Neural cell (in vitro differentiated cells): ENCODE data around the gene HSP90AA1. TPM values are rescaled to one million over a fixed set of nuclear protein-coding genes. Genes with fewer than 3 reads are reported as not detected.

ENCODE experiments used
- H2AFZ ChIP-seq: fragments of 200-600, 300-800 bp; sonication (generic), shearing (Covaris generic); 2 replicates; pipeline ENCODE4 v1.6.0; 2014; ENCODE audit warnings: low read depth, mild to moderate bottlenecking, antibody characterized with exemption, low read length, moderate library complexity
- H3F3A ChIP-seq: fragments of 200-600 bp; shearing (Covaris generic); 2 replicates; pipeline ENCODE4 v1.6.1; 2016; ENCODE audit warnings: mild to moderate bottlenecking, moderate library complexity, mixed read lengths, antibody characterized with exemption, low read length; ENCODE audit not compliant: insufficient read depth, poor library complexity, severe bottlenecking
- H3K27ac ChIP-seq: fragments of 200-600, 300-800 bp; sonication (generic), shearing (Covaris generic); 2 replicates; pipeline ENCODE4 v1.5.1; 2014; ENCODE audit warnings: mild to moderate bottlenecking, low read length, moderate library complexity
- H3K27me3 ChIP-seq: fragments of 300-800, 200-600 bp; sonication (generic), shearing (Covaris generic); 2 replicates; pipeline ENCODE4 v1.6.0; 2014; ENCODE audit warnings: mild to moderate bottlenecking, low read depth, low read length, moderate library complexity; ENCODE audit not compliant: insufficient read depth
- H3K36me3 ChIP-seq: fragments of 300-800, 200-600 bp; sonication (generic), shearing (Covaris generic); 2 replicates; pipeline ENCODE4 v1.5.1; 2014; ENCODE audit warnings: mild to moderate bottlenecking, antibody characterized with exemption, low read length, moderate library complexity; ENCODE audit not compliant: insufficient read depth
- H3K4me2 ChIP-seq: fragments of 300-800, 200-600 bp; sonication (generic), shearing (Covaris generic); 2 replicates; pipeline ENCODE4 v1.6.0; 2014; ENCODE audit warnings: mild to moderate bottlenecking, low read length
- H3K4me3 ChIP-seq: fragments of 300-800, 200-600 bp; sonication (generic), shearing (Covaris generic); 2 replicates; pipeline ENCODE4 v1.5.1; 2014; ENCODE audit warnings: mild to moderate bottlenecking, low read length, moderate library complexity
- H3K79me2 ChIP-seq: fragments of 200-600 bp; shearing (Covaris generic); replicated peaks from 2 replicates; pipeline ENCODE4 v1.6.0; 2014; ENCODE audit warnings: mild to moderate bottlenecking, low read length, moderate library complexity; ENCODE audit not compliant: insufficient read depth
- H3K9ac ChIP-seq: fragments of 300-800, 200-600 bp; sonication (generic), shearing (Covaris generic); 2 replicates; pipeline ENCODE4 v1.6.1; 2016; ENCODE audit warnings: mild to moderate bottlenecking, low read length, mixed read lengths
- H3K9me2 ChIP-seq: fragments of 200-600 bp; shearing (Covaris generic); 2 replicates; pipeline ENCODE4 v1.6.1; 2016; ENCODE audit warnings: mild to moderate bottlenecking, low read length, mixed read lengths; ENCODE audit not compliant: insufficient read depth
- H3K9me3 ChIP-seq: fragments of 200-600, 300-800 bp; sonication (generic), shearing (Covaris generic); 2 replicates; pipeline ENCODE4 v1.6.1; 2016; ENCODE audit warnings: mild to moderate bottlenecking, mixed run types, low read length, moderate library complexity, mixed read lengths
- H4K20me1 ChIP-seq: fragments of 200-600 bp; shearing (Covaris generic); 2 replicates; pipeline ENCODE4 v1.6.1; 2016; ENCODE audit warnings: mild to moderate bottlenecking, mixed run types; ENCODE audit not compliant: insufficient read depth
- EP300 ChIP-seq: fragments of 450-650 bp; conservative IDR thresholded peaks from 2 replicates; pipeline ENCODE4 v1.6.1; 2014; ENCODE audit warnings: antibody characterized with exemption, mild to moderate bottlenecking, moderate library complexity; ENCODE audit not compliant: poor library complexity, severe bottlenecking
- EZH2 ChIP-seq: fragments of 200-600, 300-800 bp; shearing (Covaris generic), sonication (generic); IDR thresholded peaks from 2 replicates; pipeline ENCODE4 v1.6.1; 2014; ENCODE audit warnings: antibody characterized with exemption, low read length, borderline replicate concordance, mild to moderate bottlenecking; ENCODE audit not compliant: insufficient read depth, poor library complexity, severe bottlenecking
- MXI1 ChIP-seq: fragments of 450-650 bp; conservative IDR thresholded peaks from 2 replicates; pipeline ENCODE4 v1.6.1; 2014; ENCODE audit warnings: antibody characterized with exemption, mild to moderate bottlenecking; ENCODE audit not compliant: poor library complexity, severe bottlenecking
- POLR2AphosphoS5 ChIP-seq: IDR thresholded peaks from 2 replicates; pipeline ENCODE4 v1.6.1; 2012
- RAD21 ChIP-seq: fragments of 450-650 bp; conservative IDR thresholded peaks from 2 replicates; pipeline ENCODE4 v1.6.1; 2014; ENCODE audit warnings: antibody characterized with exemption, mild to moderate bottlenecking, moderate library complexity
- SMC3 ChIP-seq: fragments of 450-650 bp; conservative IDR thresholded peaks from 2 replicates; pipeline ENCODE4 v1.6.1; 2014; ENCODE audit warnings: antibody characterized with exemption, mild to moderate bottlenecking, moderate library complexity; ENCODE audit not compliant: poor library complexity
- TAF1 ChIP-seq: IDR thresholded peaks from 2 replicates; pipeline ENCODE4 v1.6.1; 2012; ENCODE audit warnings: low read depth
- polyA plus RNA-seq: library from polyadenylated mRNA; depleted of rRNA; stranded (reverse); fragments of >200 nt; gene quantifications from 2 replicates; pipeline ENCODE4 v1.2.3, GENCODE V29; 2014
- TF ChIP-seq, protein P1 (sequence below): fragments of 450-650 bp; IDR thresholded peaks from 2 replicates; pipeline ENCODE4 v1.5.1; 2014; ENCODE audit warnings: antibody characterized with exemption, mild to moderate bottlenecking, moderate library complexity; ENCODE audit not compliant: poor library complexity, severe bottlenecking
- TF ChIP-seq, protein P2 (sequence below): IDR thresholded peaks from 2 replicates; pipeline ENCODE4 v1.6.1; 2012; ENCODE audit warnings: borderline replicate concordance

The HSP90AA1 gene
- polyA plus RNA-seq, 1 donor from 2014 or later, result 206 TPM

DNA sequence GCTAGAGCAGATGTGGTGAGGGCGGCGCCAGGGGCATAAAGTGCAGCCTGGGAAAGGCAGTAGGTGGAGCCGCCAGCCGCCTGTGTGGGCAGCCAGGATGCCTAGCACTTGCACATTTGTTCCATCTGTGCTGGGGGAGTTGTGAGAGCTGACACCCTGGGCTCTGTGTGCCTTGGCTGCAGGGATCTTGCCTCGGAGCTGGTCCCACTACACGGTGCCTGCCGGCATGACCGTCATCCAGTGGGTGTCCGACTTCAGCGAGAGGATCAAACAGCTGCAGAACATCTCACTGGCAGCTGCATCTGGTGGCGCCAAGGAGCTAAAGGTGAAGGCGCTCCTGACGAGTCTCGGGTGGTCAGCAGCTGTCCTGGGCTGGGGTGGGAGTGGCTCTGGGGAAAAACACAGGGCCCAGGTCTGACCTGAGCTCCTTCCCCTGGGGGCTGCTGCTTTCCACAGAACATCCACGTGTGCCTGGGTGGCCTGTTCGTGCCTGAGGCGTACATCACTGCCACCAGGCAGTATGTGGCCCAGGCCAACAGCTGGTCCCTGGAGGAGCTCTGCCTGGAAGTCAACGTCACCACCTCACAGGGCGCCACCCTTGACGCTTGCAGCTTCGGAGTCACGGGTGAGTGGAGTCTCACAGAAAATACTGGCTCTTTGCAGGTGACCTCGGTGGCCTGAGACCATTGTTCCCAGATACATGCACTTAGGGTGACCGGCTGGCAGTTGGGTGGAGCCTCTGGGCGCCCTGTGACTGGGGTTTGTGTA, 37.4 kb downstream of the HSP90AA1 start:
- Histone ChIP-seq H3K27ac (no peak overlapping the region), H3K27me3 (no peaks in the 10 kb centered on the region), H2AFZ (no peak overlapping the region), H3K4me3 (no peak overlapping the region), H3K36me3 (peaks cover 8% of the 10 kb centered on the region), H4K20me1 (no peaks in the 10 kb centered on the region), H3K79me2 (no peaks in the 10 kb centered on the region), H3K4me2 (no peak overlapping the region), H3K9me2 (no peaks in the 10 kb centered on the region), H3K9ac (no peak overlapping the region), H3F3A (no peaks in the 10 kb centered on the region), H3K9me3 (no peaks in the 10 kb centered on the region)
- TF ChIP-seq TAF1 (no peak), POLR2AphosphoS5 (peak; percentile 10), SMC3 (no peak)

GRCh38 chr14:102047808-102048540, 38.9 kb downstream of the HSP90AA1 start:
- H3K4me2 ChIP-seq, result no peak overlapping the region
- H2AFZ ChIP-seq, result no peak overlapping the region
- H3K36me3 ChIP-seq, result peaks cover 4% of the 10 kb centered on the region
- TF ChIP-seq EZH2, result no peak
- no peak for TF ChIP-seq POLR2AphosphoS5
- no peak for TF ChIP-seq SMC3
- TF ChIP-seq, protein P1, sequence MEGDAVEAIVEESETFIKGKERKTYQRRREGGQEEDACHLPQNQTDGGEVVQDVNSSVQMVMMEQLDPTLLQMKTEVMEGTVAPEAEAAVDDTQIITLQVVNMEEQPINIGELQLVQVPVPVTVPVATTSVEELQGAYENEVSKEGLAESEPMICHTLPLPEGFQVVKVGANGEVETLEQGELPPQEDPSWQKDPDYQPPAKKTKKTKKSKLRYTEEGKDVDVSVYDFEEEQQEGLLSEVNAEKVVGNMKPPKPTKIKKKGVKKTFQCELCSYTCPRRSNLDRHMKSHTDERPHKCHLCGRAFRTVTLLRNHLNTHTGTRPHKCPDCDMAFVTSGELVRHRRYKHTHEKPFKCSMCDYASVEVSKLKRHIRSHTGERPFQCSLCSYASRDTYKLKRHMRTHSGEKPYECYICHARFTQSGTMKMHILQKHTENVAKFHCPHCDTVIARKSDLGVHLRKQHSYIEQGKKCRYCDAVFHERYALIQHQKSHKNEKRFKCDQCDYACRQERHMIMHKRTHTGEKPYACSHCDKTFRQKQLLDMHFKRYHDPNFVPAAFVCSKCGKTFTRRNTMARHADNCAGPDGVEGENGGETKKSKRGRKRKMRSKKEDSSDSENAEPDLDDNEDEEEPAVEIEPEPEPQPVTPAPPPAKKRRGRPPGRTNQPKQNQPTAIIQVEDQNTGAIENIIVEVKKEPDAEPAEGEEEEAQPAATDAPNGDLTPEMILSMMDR, result no peak
- no peak for TF ChIP-seq RAD21
- no peak for TF ChIP-seq MXI1
- no peak for TF ChIP-seq TAF1
- TF ChIP-seq, protein P2, sequence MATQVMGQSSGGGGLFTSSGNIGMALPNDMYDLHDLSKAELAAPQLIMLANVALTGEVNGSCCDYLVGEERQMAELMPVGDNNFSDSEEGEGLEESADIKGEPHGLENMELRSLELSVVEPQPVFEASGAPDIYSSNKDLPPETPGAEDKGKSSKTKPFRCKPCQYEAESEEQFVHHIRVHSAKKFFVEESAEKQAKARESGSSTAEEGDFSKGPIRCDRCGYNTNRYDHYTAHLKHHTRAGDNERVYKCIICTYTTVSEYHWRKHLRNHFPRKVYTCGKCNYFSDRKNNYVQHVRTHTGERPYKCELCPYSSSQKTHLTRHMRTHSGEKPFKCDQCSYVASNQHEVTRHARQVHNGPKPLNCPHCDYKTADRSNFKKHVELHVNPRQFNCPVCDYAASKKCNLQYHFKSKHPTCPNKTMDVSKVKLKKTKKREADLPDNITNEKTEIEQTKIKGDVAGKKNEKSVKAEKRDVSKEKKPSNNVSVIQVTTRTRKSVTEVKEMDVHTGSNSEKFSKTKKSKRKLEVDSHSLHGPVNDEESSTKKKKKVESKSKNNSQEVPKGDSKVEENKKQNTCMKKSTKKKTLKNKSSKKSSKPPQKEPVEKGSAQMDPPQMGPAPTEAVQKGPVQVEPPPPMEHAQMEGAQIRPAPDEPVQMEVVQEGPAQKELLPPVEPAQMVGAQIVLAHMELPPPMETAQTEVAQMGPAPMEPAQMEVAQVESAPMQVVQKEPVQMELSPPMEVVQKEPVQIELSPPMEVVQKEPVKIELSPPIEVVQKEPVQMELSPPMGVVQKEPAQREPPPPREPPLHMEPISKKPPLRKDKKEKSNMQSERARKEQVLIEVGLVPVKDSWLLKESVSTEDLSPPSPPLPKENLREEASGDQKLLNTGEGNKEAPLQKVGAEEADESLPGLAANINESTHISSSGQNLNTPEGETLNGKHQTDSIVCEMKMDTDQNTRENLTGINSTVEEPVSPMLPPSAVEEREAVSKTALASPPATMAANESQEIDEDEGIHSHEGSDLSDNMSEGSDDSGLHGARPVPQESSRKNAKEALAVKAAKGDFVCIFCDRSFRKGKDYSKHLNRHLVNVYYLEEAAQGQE, result no peak
- TF ChIP-seq EP300, result no peak
- no peak overlapping the region for H3K9ac ChIP-seq
- H3K9me3 ChIP-seq, result no peaks in the 10 kb centered on the region
- no peaks in the 10 kb centered on the region for H3K79me2 ChIP-seq
- H3F3A ChIP-seq, result no peaks in the 10 kb centered on the region
- no peak overlapping the region for H3K4me3 ChIP-seq
- no peaks in the 10 kb centered on the region for H4K20me1 ChIP-seq
- no peaks in the 10 kb centered on the region for H3K9me2 ChIP-seq
- H3K27me3 ChIP-seq, result no peaks in the 10 kb centered on the region
- no peak overlapping the region for H3K27ac ChIP-seq
